MM.1S (cell line): Measurements from ENCODE around the gene PCSK1N.

ENCODE experiments used
- DNase-seq: peaks from one replicate; pipeline ENCODE4 v3.0.0-alpha.2; 2015
- H2AFZ ChIP-seq: fragments of 300-600 bp; sonication (generic); 2 replicates; pipeline ENCODE4 v1.6.0; 2016; ENCODE audit warnings: antibody characterized with exemption, low read length
- H3F3A ChIP-seq: fragments of 300-600 bp; sonication (generic); 2 replicates; pipeline ENCODE4 v1.6.1; 2016; ENCODE audit warnings: mild to moderate bottlenecking, antibody characterized with exemption, low read length, moderate library complexity, mixed read lengths; ENCODE audit not compliant: insufficient read depth
- H3K27ac ChIP-seq: fragments of 300-600 bp; sonication (generic); 2 replicates; pipeline ENCODE4 v1.5.1; 2016; ENCODE audit warnings: mild to moderate bottlenecking, low read length
- H3K27me3 ChIP-seq: fragments of 300-600 bp; sonication (generic); replicated peaks from 2 replicates; pipeline ENCODE4 v1.6.0; 2016; ENCODE audit warnings: low read length; ENCODE audit not compliant: insufficient read depth
- H3K36me3 ChIP-seq: fragments of 300-600 bp; sonication (generic); replicated peaks from 2 replicates; pipeline ENCODE4 v1.6.1; 2016; ENCODE audit warnings: mild to moderate bottlenecking, low read length, mixed read lengths; ENCODE audit not compliant: insufficient read depth
- H3K4me1 ChIP-seq: fragments of 300-600 bp; sonication (generic); 2 replicates; pipeline ENCODE4 v1.6.1; 2016; ENCODE audit warnings: low read length, mixed read lengths
- H3K4me2 ChIP-seq: fragments of 300-600 bp; sonication (generic); 2 replicates; pipeline ENCODE4 v1.6.0; 2016; ENCODE audit warnings: low read depth, low read length
- H3K4me3 ChIP-seq: fragments of 300-600 bp; sonication (generic); 2 replicates; pipeline ENCODE4 v1.5.1; 2016; ENCODE audit warnings: low read length, mixed read lengths
- H3K79me2 ChIP-seq: fragments of 300-600 bp; sonication (generic); 2 replicates; pipeline ENCODE4 v1.6.1; 2016; ENCODE audit warnings: mixed run types, low read length, mixed read lengths
- H3K9ac ChIP-seq: fragments of 300-600 bp; sonication (generic); 2 replicates; pipeline ENCODE4 v1.6.1; 2016; ENCODE audit warnings: low read length, mixed read lengths
- H3K9me2 ChIP-seq: fragments of 300-600 bp; sonication (generic); replicated peaks from 2 replicates; pipeline ENCODE4 v1.6.1; 2016; ENCODE audit warnings: mild to moderate bottlenecking, low read length, mixed read lengths; ENCODE audit not compliant: insufficient read depth
- H3K9me3 ChIP-seq: fragments of 300-600 bp; sonication (generic); replicated peaks from 2 replicates; pipeline ENCODE4 v1.6.1; 2016; ENCODE audit warnings: mild to moderate bottlenecking, low read length, mixed read lengths; ENCODE audit not compliant: insufficient read depth
- H4K20me1 ChIP-seq: fragments of 300-600 bp; sonication (generic); 2 replicates; pipeline ENCODE4 v1.6.1; 2016; ENCODE audit warnings: mild to moderate bottlenecking, low read length, moderate library complexity, mixed read lengths; ENCODE audit not compliant: insufficient read depth
- EZH2 ChIP-seq: fragments of 300-600 bp; sonication (generic); optimal IDR thresholded peaks from 2 replicates; pipeline ENCODE3; 2017; ENCODE audit warnings: low read depth, mild to moderate bottlenecking, antibody characterized with exemption, low read length, mixed read lengths
- EZH2phosphoT487 ChIP-seq: fragments of 300-600 bp; sonication (generic); IDR thresholded peaks from 2 replicates; pipeline ENCODE4 v1.6.1; 2018; ENCODE audit warnings: antibody characterized with exemption, low read length
- TF ChIP-seq, protein P1 (sequence below): fragments of 300-600 bp; sonication (generic); IDR thresholded peaks from 2 replicates; pipeline ENCODE4 v1.5.1; 2016; ENCODE audit warnings: antibody characterized with exemption, low read length, mixed read lengths

The PCSK1N gene

GRCh38 chrX:48800574-48801279, 34.7 kb downstream of the PCSK1N start:
- peak overlapping the region; percentile 93 for H3K27ac ChIP-seq
- H3K9ac ChIP-seq: peak overlapping the region; percentile 94
- peak overlapping the region; percentile 82 for H2AFZ ChIP-seq
- H3K36me3 ChIP-seq: no peaks in the 10 kb centered on the region
- no peaks in the 10 kb centered on the region for H4K20me1 ChIP-seq
- H3F3A ChIP-seq: no peaks in the 10 kb centered on the region
- no peaks in the 10 kb centered on the region; the same call in 1 of the 2 replicates for H3K79me2 ChIP-seq
- H3K4me1 ChIP-seq: peaks cover 9% of the 10 kb centered on the region; the same call in 1 of the 2 replicates
- H3K9me3 ChIP-seq: no peaks in the 10 kb centered on the region
- no peak for TF ChIP-seq EZH2
- TF ChIP-seq, protein P1, sequence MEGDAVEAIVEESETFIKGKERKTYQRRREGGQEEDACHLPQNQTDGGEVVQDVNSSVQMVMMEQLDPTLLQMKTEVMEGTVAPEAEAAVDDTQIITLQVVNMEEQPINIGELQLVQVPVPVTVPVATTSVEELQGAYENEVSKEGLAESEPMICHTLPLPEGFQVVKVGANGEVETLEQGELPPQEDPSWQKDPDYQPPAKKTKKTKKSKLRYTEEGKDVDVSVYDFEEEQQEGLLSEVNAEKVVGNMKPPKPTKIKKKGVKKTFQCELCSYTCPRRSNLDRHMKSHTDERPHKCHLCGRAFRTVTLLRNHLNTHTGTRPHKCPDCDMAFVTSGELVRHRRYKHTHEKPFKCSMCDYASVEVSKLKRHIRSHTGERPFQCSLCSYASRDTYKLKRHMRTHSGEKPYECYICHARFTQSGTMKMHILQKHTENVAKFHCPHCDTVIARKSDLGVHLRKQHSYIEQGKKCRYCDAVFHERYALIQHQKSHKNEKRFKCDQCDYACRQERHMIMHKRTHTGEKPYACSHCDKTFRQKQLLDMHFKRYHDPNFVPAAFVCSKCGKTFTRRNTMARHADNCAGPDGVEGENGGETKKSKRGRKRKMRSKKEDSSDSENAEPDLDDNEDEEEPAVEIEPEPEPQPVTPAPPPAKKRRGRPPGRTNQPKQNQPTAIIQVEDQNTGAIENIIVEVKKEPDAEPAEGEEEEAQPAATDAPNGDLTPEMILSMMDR: no peak
- TF ChIP-seq EZH2phosphoT487: no peak
- H3K4me3 ChIP-seq: peak overlapping the region; percentile 68
- H3K27me3 ChIP-seq: no peaks in the 10 kb centered on the region
- H3K9me2 ChIP-seq: no peaks in the 10 kb centered on the region
- DNase-seq: no peak
- H3K4me2 ChIP-seq: peak overlapping the region; percentile 88

DNA sequence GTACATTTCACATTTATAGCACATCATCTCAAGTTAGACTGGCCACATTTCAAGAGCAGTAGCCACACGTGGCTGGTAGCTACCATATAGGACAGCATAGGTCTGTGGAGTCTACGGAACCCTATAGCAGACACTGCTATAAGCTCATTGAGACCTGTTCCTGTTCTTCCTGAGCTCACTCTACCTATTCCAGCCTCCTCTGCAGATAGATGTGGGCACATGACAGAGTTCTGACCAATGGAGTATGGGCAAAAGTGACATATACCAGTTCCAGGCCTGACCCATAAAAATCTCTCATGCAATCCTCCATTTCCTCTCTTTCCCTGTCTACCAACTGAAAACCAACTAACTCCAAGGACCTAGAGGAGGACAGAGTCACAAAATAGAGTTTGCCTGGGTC, 37.1 kb downstream of the PCSK1N start:
- H3K9me2 ChIP-seq: no peaks in the 10 kb centered on the region
- H4K20me1 ChIP-seq: no peaks in the 10 kb centered on the region
- no peak overlapping the region for H2AFZ ChIP-seq
- DNase-seq: no peak
- no peak overlapping the region for H3K9ac ChIP-seq
- no peaks in the 10 kb centered on the region for H3K36me3 ChIP-seq
- no peaks in the 10 kb centered on the region for H3F3A ChIP-seq
- H3K4me1 ChIP-seq: peaks cover 9% of the 10 kb centered on the region; the same call in 1 of the 2 replicates
- no peak overlapping the region for H3K4me2 ChIP-seq
- no peaks in the 10 kb centered on the region for H3K27me3 ChIP-seq
- no peak overlapping the region for H3K4me3 ChIP-seq
- no peak overlapping the region for H3K27ac ChIP-seq
- no peaks in the 10 kb centered on the region for H3K9me3 ChIP-seq
- H3K79me2 ChIP-seq: no peaks in the 10 kb centered on the region; the same call in 1 of the 2 replicates
- TF ChIP-seq EZH2phosphoT487 (no peak), EZH2 (no peak)
- TF ChIP-seq, protein P1: no peak

GRCh38 chrX:48794911-48795515, 40.4 kb downstream of the PCSK1N start:
- H3K27ac ChIP-seq: no peak overlapping the region
- H3K4me1 ChIP-seq: no peaks in the 10 kb centered on the region

More at GRCh38 chrX:48794911-48795515, 40.4 kb downstream of the PCSK1N start:
- H3F3A ChIP-seq: no peaks in the 10 kb centered on the region
- H3K9me3 ChIP-seq: no peaks in the 10 kb centered on the region
- H4K20me1 ChIP-seq: no peaks in the 10 kb centered on the region
- H3K36me3 ChIP-seq: no peaks in the 10 kb centered on the region
- H3K9me2 ChIP-seq: no peaks in the 10 kb centered on the region
- DNase-seq: no peak
- no peaks in the 10 kb centered on the region for H3K79me2 ChIP-seq
- H3K9ac ChIP-seq: no peak overlapping the region
- no peak overlapping the region for H2AFZ ChIP-seq
- no peak overlapping the region for H3K4me2 ChIP-seq
- no peak overlapping the region for H3K4me3 ChIP-seq
- H3K27me3 ChIP-seq: no peaks in the 10 kb centered on the region
- TF ChIP-seq EZH2phosphoT487 (no peak), EZH2 (no peak)
- TF ChIP-seq, protein P1: no peak
